K562 (cell line): ENCODE data around the gene NEK3. TPM values are rescaled to one million over a fixed set of nuclear protein-coding genes. Genes with fewer than 3 reads are reported as not detected.

Source experiments
- BCOR ChIP-seq: fragments of 450-650 bp; IDR thresholded peaks from 2 replicates; pipeline ENCODE4 v1.6.1; 2016
- CHD7 ChIP-seq: fragments of 200-600 bp; sonication (generic); IDR thresholded peaks from one replicate; pipeline ENCODE4 v1.6.1; 2012; ENCODE audit warnings: mild to moderate bottlenecking, low read depth, low read length, inconsistent platforms
- CREB3L1 ChIP-seq: fragments of 450-650 bp; IDR thresholded peaks from 2 replicates; pipeline ENCODE4 v1.6.1; 2014; ENCODE audit warnings: low read depth, mild to moderate bottlenecking, moderate library complexity, borderline replicate concordance
- DPF2 ChIP-seq: fragments of 450-650 bp; IDR thresholded peaks from 2 replicates; pipeline ENCODE4 v1.6.1; 2016
- FOXA3 ChIP-seq, 2 experiments: fragments of 450-650 bp in 1 of 2; sonication (generic) in 1 of 2; formaldehyde crosslinking; IDR thresholded peaks in 1 of 2; conservative IDR thresholded peaks in 1 of 2; 2 replicates each; pipeline versions ENCODE4 v1.4.0 to v1.8.0; 2020 to 2022; ENCODE audit warnings: mild to moderate bottlenecking in 2 of 2, missing genetic modification reagents in 1 of 2
- KAT8 ChIP-seq: fragments of 450-650 bp; IDR thresholded peaks from 2 replicates; pipeline ENCODE4 v1.6.1; 2016; ENCODE audit warnings: low read depth, mild to moderate bottlenecking
- KDM1A ChIP-seq, 2 experiments: fragments of 450-650 bp; IDR thresholded peaks; 2 replicates each; pipeline ENCODE4 v1.6.1; 2016; ENCODE audit warnings: mild to moderate bottlenecking in 2 of 2
- NCOR1 ChIP-seq: fragments of 450-650 bp; IDR thresholded peaks from 2 replicates; pipeline ENCODE4 v1.6.1; 2016; ENCODE audit warnings: mild to moderate bottlenecking, moderate library complexity
- RFX1 ChIP-seq: fragments of 450-650 bp; IDR thresholded peaks from 2 replicates; pipeline ENCODE4 v1.6.1; 2016; ENCODE audit warnings: mild to moderate bottlenecking, moderate library complexity
- SAFB ChIP-seq: fragments of 200-400 bp; formaldehyde crosslinking; IDR thresholded peaks from 2 replicates; pipeline ENCODE4 v1.6.1; 2017; ENCODE audit warnings: low read depth, low read length, borderline replicate concordance
- SMARCC2 ChIP-seq: fragments of 450-650 bp; IDR thresholded peaks from 2 replicates; pipeline ENCODE4 v1.6.1; 2017; ENCODE audit warnings: antibody characterized with exemption, moderate library complexity, mild to moderate bottlenecking, low read depth
- SREBF2 ChIP-seq: sonication (generic); formaldehyde crosslinking; IDR thresholded peaks from 2 replicates; pipeline ENCODE4 v1.4.0; 2020; ENCODE audit warnings: mild to moderate bottlenecking, missing genetic modification reagents
- TCF15 ChIP-seq: fragments of 250-450 bp; sonication (Bioruptor Pico); IDR thresholded peaks from 2 replicates; pipeline ENCODE4 v1.8.0; 2022; ENCODE audit warnings: moderate library complexity, mild to moderate bottlenecking, inconsistent platforms
- ZBTB43 ChIP-seq: sonication (generic); formaldehyde crosslinking; IDR thresholded peaks from 2 replicates; pipeline ENCODE4 v1.8.0; 2023; ENCODE audit warnings: mild to moderate bottlenecking, missing genetic modification reagents
- polyA plus RNA-seq, 8 experiments: library from polyadenylated mRNA; depleted of rRNA in 4 of 8; stranded (reverse) in 5 of 8; unstranded in 3 of 8; fragments of >200 nt; fragmentation: Nextera tagmentation in 2 of 8; fragmentation: Illumina TruSeq in 1 of 8; extraction: Ambion mirVana in 2 of 8; extraction: Trizol in 1 of 8; gene quantifications; 2 replicates each; pipeline versions ENCODE4 v1.2.1 to v1.2.3, GENCODE V29; 2011 to 2014; ENCODE audit warnings: inconsistent platforms in 1 of 8, missing spikeins in 1 of 8
- total RNA-seq, 7 experiments: library from RNA; depleted of rRNA in 6 of 7; stranded (reverse); fragments of >200 nt in 6 of 7; fragmentation: Illumina TruSeq in 2 of 7; extraction: Trizol in 2 of 7; gene quantifications; 2 replicates each; pipeline versions ENCODE4 v1.2.1 to v1.2.3, GENCODE V29; 2011 to 2021; ENCODE audit warnings: low replicate concordance in 1 of 7

NEK3 gene
- total and polyA plus RNA-seq, 9 of the 15 experiments (the other 6 are each of a cell fraction or from before 2014, with no cell fraction given), result 6.2 to 11.0 (median 9.3) TPM

- TF ChIP-seq FOXA3 (CRISPR knock-in tag; conservative IDR thresholded peaks at IDR 0.05 in 1 of 2, IDR thresholded peaks at IDR 0.05 in 1 of 2) (no peak; a peak in 1 of 4 replicates), CREB3L1 (no peak), SAFB (no peak), ZBTB43 (no peak), BCOR (no peak), CHD7 (no peak), SMARCC2 (no peak), KDM1A (IDR thresholded peaks at IDR 0.05) (peak in 1 of 2 experiments; percentile 49; a peak in 1 of 4 replicates), TCF15 (CRISPR knock-in tag) (no peak), SREBF2 (CRISPR knock-in tag) (no peak), KAT8 (no peak), NCOR1 (peak; percentile 68), DPF2 (peak; percentile 73), RFX1 (no peak)
Measured at GRCh38 chr13:52118095-52118494, 41.3 kb downstream of the NEK3 start (continued).
